Activated T-helper 17 cell treated with anti-CD3 and anti-CD28 coated beads, Interleukin-2, amount 50 U/mL, for 72 hours (primary cell): ENCODE results near the gene FARS2. TPM values are rescaled to one million over a fixed set of nuclear protein-coding genes. Genes with fewer than 3 reads are reported as not detected.

Experiments used
- ATAC-seq: fragments of 150-1000 bp; cut with Tn5 transposase; replicated peaks from 2 replicates; pipeline ENCODE4 v1.10.0; 2021; ENCODE audit warnings: mild to moderate bottlenecking, moderate library complexity
- H3K27ac Mint-ChIP-seq: one replicate; pipeline ENCODE4 v1.8.0; 2022; ENCODE audit warnings: mixed read lengths
- H3K27me3 Mint-ChIP-seq: one replicate; pipeline ENCODE4 v1.8.0; 2022; ENCODE audit warnings: mixed read lengths
- H3K36me3 Mint-ChIP-seq: one replicate; pipeline ENCODE4 v1.8.0; 2022; ENCODE audit warnings: low read depth, mild to moderate bottlenecking, mixed read lengths
- H3K4me1 Mint-ChIP-seq: one replicate; pipeline ENCODE4 v1.8.0; 2022; ENCODE audit warnings: mixed read lengths
- H3K4me3 Mint-ChIP-seq: one replicate; pipeline ENCODE4 v1.8.0; 2022; ENCODE audit warnings: mild to moderate bottlenecking, mixed read lengths
- H3K9me3 Mint-ChIP-seq: one replicate; pipeline ENCODE4 v1.8.0; 2022; ENCODE audit warnings: mixed read lengths
- total RNA-seq, 2 donors: library from RNA; stranded (reverse); gene quantifications; one replicate each; pipeline ENCODE4 v1.2.3, GENCODE V29; 2022

The FARS2 gene
- total RNA-seq, 2 donors from 2014 or later, result 19.3 to 48.3 TPM

DNA sequence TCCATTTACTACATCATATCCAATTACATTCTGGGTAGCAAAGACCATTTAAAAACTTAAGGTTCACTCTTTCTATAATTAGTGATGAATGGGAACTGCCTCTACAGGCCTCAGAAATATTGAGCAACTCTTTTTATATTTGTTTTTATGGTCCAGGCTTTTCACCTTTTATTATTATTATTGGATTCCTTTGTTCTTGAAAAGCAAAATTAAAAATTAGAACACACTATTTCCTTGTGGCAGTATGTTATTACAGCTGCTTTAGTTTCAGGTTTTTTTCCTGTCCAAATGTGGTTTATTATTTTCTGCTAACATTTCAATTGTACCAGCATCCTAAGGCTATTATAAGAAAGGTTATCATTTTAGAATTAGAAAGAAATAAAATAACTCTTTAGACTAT, 150.1 kb downstream of the FARS2 start:
- Mint-ChIP-seq H3K27me3 (no peaks in the 10 kb centered on the region), H3K9me3 (no peaks in the 10 kb centered on the region), H3K36me3 (peaks cover 22% of the 10 kb centered on the region), H3K4me1 (peaks cover 8% of the 10 kb centered on the region), H3K4me3 (no peak overlapping the region), H3K27ac (no peak overlapping the region)
- no peak for ATAC-seq

DNA sequence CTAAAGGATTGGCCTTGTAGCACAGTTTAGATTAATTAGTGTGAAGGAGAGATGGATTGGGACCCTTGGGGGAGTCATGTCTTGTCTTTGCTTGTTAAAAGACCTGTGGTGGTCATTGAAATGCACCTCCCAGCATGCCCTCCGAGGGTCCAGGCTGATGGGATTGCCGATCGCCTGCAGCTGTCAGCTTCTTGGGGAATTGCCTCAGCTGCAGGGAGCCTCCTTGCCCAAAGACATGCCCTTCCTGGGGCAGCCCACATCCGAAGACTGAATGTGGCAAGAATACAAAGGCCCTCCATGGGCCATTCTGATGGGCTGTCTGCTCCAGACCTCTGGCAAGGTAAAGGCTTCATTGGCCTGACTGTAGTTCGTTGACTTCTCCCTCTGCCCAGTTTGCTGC, 150.7 kb downstream of the FARS2 start:
- peaks cover 8% of the 10 kb centered on the region for H3K4me1 Mint-ChIP-seq
- H3K4me3 Mint-ChIP-seq, result no peak overlapping the region
- H3K27ac Mint-ChIP-seq, result no peak overlapping the region
- H3K27me3 Mint-ChIP-seq, result no peaks in the 10 kb centered on the region
- no peak for ATAC-seq
- peaks cover 24% of the 10 kb centered on the region for H3K36me3 Mint-ChIP-seq
- H3K9me3 Mint-ChIP-seq, result no peaks in the 10 kb centered on the region

DNA sequence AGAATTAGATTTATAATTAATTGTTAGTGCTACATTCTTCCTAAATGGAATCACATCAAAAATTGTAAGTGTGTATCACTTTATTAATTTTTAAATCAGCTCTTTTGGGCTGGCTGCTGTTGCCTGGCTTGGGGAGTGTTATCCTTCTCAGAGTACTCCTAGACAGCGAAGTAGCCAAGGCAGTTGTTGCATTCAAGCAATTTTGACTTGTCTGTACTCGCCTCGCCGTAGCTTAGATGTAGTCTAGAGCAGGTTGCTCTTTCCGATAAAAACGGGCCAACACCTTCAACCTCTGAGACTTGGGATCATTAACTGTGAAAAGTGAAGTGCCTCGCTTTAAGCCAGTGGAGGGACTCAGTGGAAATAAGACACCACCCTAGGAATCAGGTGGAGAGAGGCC, 151.3 kb downstream of the FARS2 start:
- H3K4me3 Mint-ChIP-seq, result no peak overlapping the region
- H3K27me3 Mint-ChIP-seq, result no peaks in the 10 kb centered on the region
- H3K27ac Mint-ChIP-seq, result no peak overlapping the region
- ATAC-seq, result no peak
- peaks cover 24% of the 10 kb centered on the region for H3K36me3 Mint-ChIP-seq
- peaks cover 8% of the 10 kb centered on the region for H3K4me1 Mint-ChIP-seq
- peaks cover 3% of the 10 kb centered on the region for H3K9me3 Mint-ChIP-seq

DNA sequence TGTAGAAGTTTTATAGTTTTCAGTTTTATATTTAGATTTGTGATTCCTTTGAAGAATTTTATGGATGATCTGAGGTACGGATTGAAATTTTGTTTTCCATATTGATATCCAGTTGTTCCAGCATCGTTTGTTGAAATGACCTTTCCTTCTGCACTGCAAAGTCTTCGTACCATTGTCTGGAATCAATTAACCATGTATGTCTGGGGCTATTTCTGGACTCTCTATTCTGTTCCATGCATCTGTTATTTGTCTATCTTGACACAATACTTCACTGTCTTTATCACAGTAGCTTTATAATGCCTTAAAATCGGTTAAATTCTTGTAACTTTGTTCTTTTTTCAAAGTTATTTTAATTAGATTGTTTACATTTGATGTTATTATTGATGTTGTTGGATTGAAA, 154.9 kb downstream of the FARS2 start:
- H3K27ac Mint-ChIP-seq, result no peak overlapping the region
- no peak overlapping the region for H3K4me3 Mint-ChIP-seq
- peaks cover 4% of the 10 kb centered on the region for H3K9me3 Mint-ChIP-seq
- no peak for ATAC-seq
- H3K27me3 Mint-ChIP-seq, result no peaks in the 10 kb centered on the region
- peaks cover 8% of the 10 kb centered on the region for H3K4me1 Mint-ChIP-seq
- H3K36me3 Mint-ChIP-seq, result peaks cover 16% of the 10 kb centered on the region

DNA sequence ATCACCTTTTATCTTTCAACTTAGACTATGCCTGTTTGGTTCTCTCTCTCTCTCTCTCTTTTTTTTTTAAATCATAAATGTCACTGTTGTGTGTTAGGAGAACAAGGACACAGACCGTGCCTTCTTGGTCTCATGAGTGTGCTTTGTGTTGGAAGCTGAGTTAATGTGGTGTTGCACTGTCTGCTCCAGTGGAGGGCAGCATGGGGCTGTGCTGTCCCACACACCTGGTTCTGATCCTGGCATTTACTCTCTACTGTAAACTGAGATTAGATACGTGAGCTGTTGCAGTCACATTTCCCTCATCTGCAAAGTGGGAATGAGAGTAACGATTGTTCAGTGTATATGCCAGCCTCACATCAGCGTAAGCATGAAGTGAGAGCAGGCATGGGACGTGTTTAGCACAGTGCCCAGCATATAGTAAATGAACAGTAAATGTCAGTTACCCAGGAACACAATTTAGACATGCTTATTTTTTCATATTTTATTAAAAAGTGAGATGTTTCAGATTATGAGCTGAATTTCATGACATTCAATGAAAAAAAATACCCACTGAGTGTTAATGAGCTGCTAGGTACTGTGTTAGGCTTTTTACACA, 161.1 kb downstream of the FARS2 start:
- no peak overlapping the region for H3K4me3 Mint-ChIP-seq
- peak overlapping the region; percentile 46 for H3K27ac Mint-ChIP-seq
- ATAC-seq, result peak; percentile 39
- H3K9me3 Mint-ChIP-seq, result peaks cover 4% of the 10 kb centered on the region
- H3K27me3 Mint-ChIP-seq, result no peaks in the 10 kb centered on the region
- H3K4me1 Mint-ChIP-seq, result peaks cover 11% of the 10 kb centered on the region
- peaks cover 13% of the 10 kb centered on the region for H3K36me3 Mint-ChIP-seq

DNA sequence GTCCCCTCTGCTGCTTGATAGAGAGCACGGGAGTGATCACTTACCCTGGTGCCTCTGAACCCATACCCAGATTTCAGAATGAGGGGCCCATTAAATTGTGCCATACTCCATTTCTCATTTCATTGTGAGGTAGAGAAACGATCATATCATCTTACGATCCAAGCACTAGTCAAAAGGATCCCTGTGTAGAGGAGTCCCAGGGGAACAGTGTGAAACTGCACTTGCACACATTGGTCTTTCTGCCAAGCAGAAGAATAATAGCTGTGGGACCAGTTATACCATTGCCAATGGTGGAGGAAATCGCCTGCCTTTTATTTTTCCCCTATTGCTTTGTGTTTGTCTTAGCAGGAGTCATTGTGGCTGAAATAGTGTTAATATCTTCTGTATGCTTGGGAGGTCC, 161.9 kb downstream of the FARS2 start:
- no peaks in the 10 kb centered on the region for H3K9me3 Mint-ChIP-seq
- no peak overlapping the region for H3K27ac Mint-ChIP-seq
- no peaks in the 10 kb centered on the region for H3K27me3 Mint-ChIP-seq
- H3K36me3 Mint-ChIP-seq, result peaks cover 13% of the 10 kb centered on the region
- ATAC-seq, result no peak
- H3K4me1 Mint-ChIP-seq, result peaks cover 11% of the 10 kb centered on the region
- H3K4me3 Mint-ChIP-seq, result no peak overlapping the region

DNA sequence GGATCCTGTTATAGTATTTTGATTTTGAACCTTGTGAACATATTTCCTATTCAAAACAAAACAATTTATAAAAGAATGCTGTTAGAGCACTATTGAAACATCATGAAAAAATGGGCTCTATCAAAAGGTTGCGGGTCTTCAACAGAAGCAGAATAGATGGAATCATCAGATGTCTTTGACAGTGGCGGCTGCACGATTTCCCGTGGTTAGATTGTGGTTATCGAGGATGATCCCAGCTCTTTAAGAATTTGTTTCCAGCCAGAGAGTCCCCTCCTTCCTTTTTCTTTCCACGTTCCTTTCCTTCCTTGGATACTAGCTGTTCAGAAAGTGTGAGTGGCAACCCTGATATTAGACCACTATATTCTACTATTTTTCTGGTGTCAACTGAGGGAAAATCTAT, 163.4 kb downstream of the FARS2 start:
- peaks cover 13% of the 10 kb centered on the region for H3K36me3 Mint-ChIP-seq
- no peak for ATAC-seq

DNA sequence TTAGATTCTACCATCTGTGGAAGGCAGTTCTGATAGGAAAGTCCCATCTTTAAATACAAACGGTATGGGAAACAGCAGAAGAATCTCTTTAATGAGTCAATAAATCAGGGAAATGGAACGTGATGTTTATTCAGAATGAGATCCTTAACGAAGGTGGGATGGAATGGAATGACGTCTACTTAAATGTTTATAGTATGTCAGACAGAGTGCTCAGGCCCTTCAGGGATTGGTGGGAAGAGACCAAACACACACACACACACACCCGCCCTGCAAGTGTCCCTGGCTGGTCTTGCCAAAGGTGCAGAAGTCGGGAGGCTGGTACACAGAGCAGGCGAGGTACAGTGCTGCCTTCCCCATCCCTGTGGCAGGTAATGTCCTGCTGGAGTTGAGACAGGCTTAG, 164.0 kb downstream of the FARS2 start:
- H3K36me3 Mint-ChIP-seq, result peaks cover 13% of the 10 kb centered on the region
- H3K4me1 Mint-ChIP-seq, result peaks cover 4% of the 10 kb centered on the region
- no peaks in the 10 kb centered on the region for H3K27me3 Mint-ChIP-seq
- no peak overlapping the region for H3K27ac Mint-ChIP-seq
- H3K9me3 Mint-ChIP-seq, result no peaks in the 10 kb centered on the region
- no peak for ATAC-seq
- H3K4me3 Mint-ChIP-seq, result no peak overlapping the region

More for the DNA sequence above, 163.4 kb downstream of the FARS2 start:
- Mint-ChIP-seq H3K27ac (no peak overlapping the region), H3K9me3 (no peaks in the 10 kb centered on the region), H3K4me3 (no peak overlapping the region), H3K4me1 (peaks cover 9% of the 10 kb centered on the region), H3K27me3 (no peaks in the 10 kb centered on the region)

DNA sequence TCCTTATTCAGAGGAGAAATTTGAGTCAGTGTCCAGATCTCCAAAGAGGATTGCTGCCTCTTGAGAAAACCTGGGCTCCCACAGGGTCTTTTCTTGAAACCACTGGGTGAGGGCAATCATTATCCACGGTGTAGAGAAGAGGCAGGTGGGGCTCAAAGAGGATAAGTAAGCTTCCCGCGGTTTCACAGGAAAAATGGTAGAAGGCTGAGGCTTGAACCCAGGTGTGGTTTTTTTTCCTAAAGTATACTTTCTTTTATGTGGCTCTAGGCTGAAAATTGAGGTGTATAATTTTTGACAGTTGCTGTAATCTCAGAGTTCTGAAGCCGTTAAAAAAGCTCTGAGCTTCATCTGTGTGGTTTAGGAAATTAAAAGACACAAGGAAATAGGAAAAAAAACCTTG, 164.5 kb downstream of the FARS2 start:
- no peak for ATAC-seq
- H3K9me3 Mint-ChIP-seq, result no peaks in the 10 kb centered on the region
- peaks cover 4% of the 10 kb centered on the region for H3K4me1 Mint-ChIP-seq
- no peak overlapping the region for H3K27ac Mint-ChIP-seq
- peaks cover 16% of the 10 kb centered on the region for H3K36me3 Mint-ChIP-seq
- no peaks in the 10 kb centered on the region for H3K27me3 Mint-ChIP-seq
- no peak overlapping the region for H3K4me3 Mint-ChIP-seq

DNA sequence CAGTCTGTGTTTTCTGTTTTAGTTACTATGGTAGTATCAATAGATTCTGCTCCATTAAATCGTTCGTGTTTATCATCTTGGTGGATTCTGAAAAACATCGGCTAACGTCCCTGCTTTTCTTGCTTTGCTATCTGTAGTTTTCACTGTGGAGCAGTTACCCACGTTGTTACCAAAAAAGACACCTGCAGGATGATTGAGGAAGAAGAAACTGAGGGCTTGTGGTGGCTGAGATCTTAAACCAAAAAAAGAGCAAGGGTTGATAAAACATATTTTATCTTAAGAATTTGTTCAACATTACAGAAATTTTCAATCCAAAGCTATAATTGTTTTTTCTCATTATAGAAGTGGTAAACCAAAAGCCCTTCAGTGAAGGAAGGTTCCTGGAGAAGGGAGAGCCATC, 166.3 kb downstream of the FARS2 start:
- H3K4me1 Mint-ChIP-seq, result no peaks in the 10 kb centered on the region
- H3K9me3 Mint-ChIP-seq, result no peaks in the 10 kb centered on the region
- H3K36me3 Mint-ChIP-seq, result peaks cover 13% of the 10 kb centered on the region
- H3K27me3 Mint-ChIP-seq, result no peaks in the 10 kb centered on the region
- no peak overlapping the region for H3K4me3 Mint-ChIP-seq
- no peak for ATAC-seq
- no peak overlapping the region for H3K27ac Mint-ChIP-seq

DNA sequence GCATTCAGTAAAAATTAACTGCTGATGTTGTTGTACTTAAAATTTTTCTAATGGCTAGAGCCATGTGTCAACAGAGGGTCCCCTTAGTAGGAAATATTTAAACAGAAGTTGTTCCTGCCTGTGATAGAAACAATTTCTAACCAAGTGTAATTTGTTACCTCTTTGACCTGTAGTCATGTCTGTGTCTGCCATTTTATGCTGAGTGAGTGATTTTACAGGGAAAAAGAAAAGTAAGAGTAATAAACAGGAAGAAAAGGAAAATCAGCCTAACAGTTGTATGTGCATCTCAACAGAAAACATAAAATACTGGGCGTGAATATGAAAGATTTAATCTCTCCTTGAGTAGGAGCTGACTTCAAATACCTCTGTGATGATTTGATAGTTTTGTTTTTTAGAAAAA, 172.0 kb downstream of the FARS2 start:
- ATAC-seq, result no peak
- Mint-ChIP-seq H3K36me3 (peaks cover 36% of the 10 kb centered on the region), H3K4me3 (no peak overlapping the region), H3K9me3 (peaks cover 5% of the 10 kb centered on the region), H3K4me1 (no peaks in the 10 kb centered on the region), H3K27me3 (no peaks in the 10 kb centered on the region), H3K27ac (no peak overlapping the region)

DNA sequence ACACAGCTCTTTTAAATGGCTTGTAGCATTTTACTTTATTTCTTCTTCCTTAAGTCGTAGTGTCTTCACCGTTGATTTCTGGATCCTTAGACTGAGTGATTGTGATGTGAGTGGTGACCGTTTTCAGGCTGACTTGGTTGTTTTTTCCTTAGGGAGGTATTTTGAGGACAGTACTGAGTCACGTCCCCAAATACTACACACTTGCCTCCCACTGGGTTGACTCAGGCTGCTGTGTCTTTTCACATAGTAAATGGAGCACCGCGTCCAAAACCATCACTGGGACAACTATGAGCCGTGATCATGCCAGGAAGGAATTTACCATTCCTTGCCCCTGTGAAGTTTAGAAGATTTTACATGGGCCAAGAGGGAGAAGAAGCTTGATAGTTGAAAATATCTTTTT, 174.1 kb downstream of the FARS2 start:
- ATAC-seq, result peak; percentile 39
- Mint-ChIP-seq H3K9me3 (peaks cover 5% of the 10 kb centered on the region), H3K4me3 (no peak overlapping the region), H3K27ac (no peak overlapping the region), H3K27me3 (no peaks in the 10 kb centered on the region), H3K36me3 (peaks cover 35% of the 10 kb centered on the region), H3K4me1 (peaks cover 5% of the 10 kb centered on the region)

DNA sequence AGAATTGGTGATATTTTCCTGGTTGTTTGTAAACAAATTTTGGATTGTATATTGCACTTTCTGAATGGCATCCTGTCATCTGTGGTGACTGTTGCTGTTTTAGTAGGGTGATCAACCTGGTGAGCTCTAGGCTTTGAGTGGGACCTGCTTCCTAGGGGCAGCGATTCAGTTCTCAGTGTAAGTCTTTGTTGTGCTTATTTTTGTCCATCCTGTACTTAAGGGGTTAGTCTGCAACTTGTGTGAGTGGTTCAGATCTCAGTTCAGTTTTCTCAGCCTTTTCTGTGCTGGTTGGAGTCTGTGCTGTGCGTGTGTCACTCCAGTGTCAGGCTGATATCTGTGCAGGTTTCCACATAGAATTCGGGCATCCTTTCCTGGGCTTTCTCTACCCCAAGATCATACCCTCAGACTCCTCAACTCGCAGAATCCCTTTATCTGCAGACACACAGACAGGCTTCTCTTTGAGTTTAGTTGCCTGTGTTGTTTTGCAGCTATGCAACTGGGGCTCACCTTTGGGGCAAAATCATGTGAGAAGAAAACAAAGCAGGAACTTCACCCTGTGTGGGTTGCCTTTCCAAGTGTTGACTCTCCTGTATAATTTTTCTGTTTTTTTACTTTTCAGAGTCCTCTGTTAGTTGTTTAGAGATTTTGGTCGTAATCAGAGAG, 177.7 kb downstream of the FARS2 start:
- H3K4me1 Mint-ChIP-seq, result peaks cover 5% of the 10 kb centered on the region
- no peaks in the 10 kb centered on the region for H3K27me3 Mint-ChIP-seq
- H3K27ac Mint-ChIP-seq, result no peak overlapping the region
- peaks cover 14% of the 10 kb centered on the region for H3K36me3 Mint-ChIP-seq
- H3K4me3 Mint-ChIP-seq, result no peak overlapping the region
- ATAC-seq, result no peak
- H3K9me3 Mint-ChIP-seq, result peaks cover 5% of the 10 kb centered on the region

DNA sequence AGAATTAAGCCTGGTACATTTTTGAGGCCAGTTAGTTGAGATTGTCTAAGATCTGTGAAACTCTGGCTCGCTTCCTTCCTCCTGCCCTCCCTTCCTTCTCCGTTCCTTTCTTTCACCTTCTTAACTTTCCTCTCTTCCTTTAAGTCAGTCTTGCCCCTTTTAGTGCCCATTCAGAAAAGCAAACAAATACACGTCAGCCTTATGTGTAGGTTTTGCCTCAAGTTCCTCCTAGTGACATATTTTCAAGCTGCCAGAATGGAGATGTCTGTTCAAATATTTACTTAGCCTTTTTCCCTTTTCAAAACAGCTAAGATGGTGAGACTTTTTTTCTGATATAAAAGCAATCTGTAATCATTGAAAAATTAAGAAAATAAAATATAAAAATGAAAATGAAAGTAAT, 178.4 kb downstream of the FARS2 start:
- Mint-ChIP-seq H3K27me3 (no peaks in the 10 kb centered on the region), H3K4me1 (peaks cover 5% of the 10 kb centered on the region), H3K27ac (no peak overlapping the region), H3K36me3 (peaks cover 14% of the 10 kb centered on the region), H3K9me3 (peaks cover 5% of the 10 kb centered on the region), H3K4me3 (no peak overlapping the region)
- no peak for ATAC-seq

DNA sequence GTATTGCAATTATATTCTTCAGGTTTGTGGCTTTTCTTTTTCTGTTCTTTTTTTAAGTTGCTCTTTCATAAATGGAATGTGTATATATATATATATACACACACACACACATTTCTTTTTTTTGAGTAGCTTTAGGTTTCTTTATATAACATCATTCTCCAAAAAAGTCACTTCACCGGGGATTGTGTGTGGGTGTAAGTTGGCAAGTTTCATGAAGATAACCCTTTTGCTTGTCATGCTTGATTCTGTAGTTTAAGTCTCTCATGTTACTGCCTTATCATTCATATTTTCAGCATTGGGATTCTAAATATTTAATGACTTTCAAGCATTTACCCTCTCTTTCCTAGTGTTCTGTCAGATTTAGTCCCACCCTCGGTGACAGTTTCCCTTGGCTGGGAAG, 181.0 kb downstream of the FARS2 start:
- no peak overlapping the region for H3K4me3 Mint-ChIP-seq
- H3K27ac Mint-ChIP-seq, result no peak overlapping the region
- no peaks in the 10 kb centered on the region for H3K27me3 Mint-ChIP-seq
- H3K36me3 Mint-ChIP-seq, result peaks cover 3% of the 10 kb centered on the region
- ATAC-seq, result no peak
- peaks cover 4% of the 10 kb centered on the region for H3K9me3 Mint-ChIP-seq
- H3K4me1 Mint-ChIP-seq, result peaks cover 5% of the 10 kb centered on the region
